Renal cortex interstitium (tissue), 11 donors: ENCODE measurements around the gene MEI1. TPM values are rescaled to one million over a fixed set of nuclear protein-coding genes. Genes with fewer than 3 reads are reported as not detected.

Experiments used
- DNase-seq, 11 donors: peaks; one replicate each; pipeline ENCODE4 v3.0.0-alpha.2; 2013; ENCODE audit warnings: low read depth in 9 of 11, low spot score in 4 of 11; ENCODE audit errors: extremely low read depth in 1 of 11
- polyA plus RNA-seq, 3 donors: library from polyadenylated mRNA; unstranded; fragments of 120-200 nt; gene quantifications; one replicate each; pipeline ENCODE4 v1.2.1, GENCODE V29; 2013; ENCODE audit not compliant: insufficient read length in 3 of 3

MEI1 gene
- polyA plus RNA-seq, 3 donors: 2.2 to 2.6 (median 2.5) TPM

- no peak for DNase-seq
Measured at GRCh38 chr22:41847300-41847699, 148.0 kb downstream of the MEI1 start.

GRCh38 chr22:41848468-41848867 lies 149.2 kb downstream of the MEI1 start:
- no peak for DNase-seq

Other genes starting within 250 kb of the MEI1 start
- 10 to 100 TPM; 43.9 to 57.0 (median 47.4) TPM for gene PHF5A, start 230.8 kb upstream of the MEI1 start, polyA plus RNA-seq
- 100 to 1,000 TPM; 119 to 147 (median 145) TPM for gene ACO2, start 230.4 kb upstream of the MEI1 start, polyA plus RNA-seq
- gene POLR3H, start 155.0 kb upstream of the MEI1 start, polyA plus RNA-seq: 10 to 100 TPM; 26.9 to 34.1 (median 30.4) TPM
- 1 to 10 TPM; 5.0 to 8.6 (median 8.4) TPM for gene CSDC2, start 138.5 kb upstream of the MEI1 start, polyA plus RNA-seq
- 10 to 100 TPM; 50.7 to 63.0 (median 57.8) TPM for gene PMM1, start 109.7 kb upstream of the MEI1 start, polyA plus RNA-seq
- gene DESI1, start 78.5 kb upstream of the MEI1 start, polyA plus RNA-seq: 10 to 100 TPM; 25.0 to 33.6 (median 26.7) TPM
- gene XRCC6, start 78.2 kb upstream of the MEI1 start, polyA plus RNA-seq: 100 to 1,000 TPM; 360 to 429 (median 389) TPM
- 100 to 1,000 TPM; 129 to 161 (median 151) TPM for gene SNU13, start 10.6 kb upstream of the MEI1 start, polyA plus RNA-seq
- gene CCDC134, start 101.2 kb downstream of the MEI1 start, polyA plus RNA-seq: 10 to 100 TPM in 1 of 3 donors, 1 to 10 TPM in 2; 7.0 to 11.2 (median 9.1) TPM
- 100 to 1,000 TPM; 102 to 103 (median 102) TPM for gene SREBF2, start 133.6 kb downstream of the MEI1 start, polyA plus RNA-seq
- gene SHISA8, start 215.6 kb downstream of the MEI1 start, polyA plus RNA-seq: 1 to 10 TPM in 2 of 3 donors, under 1 TPM in 1; 0.36 to 1.3 (median 1.0) TPM
- 1 to 10 TPM; 1.8 to 3.4 (median 1.8) TPM for gene TNFRSF13C, start 227.3 kb downstream of the MEI1 start, polyA plus RNA-seq
- 10 to 100 TPM; 10.9 to 17.7 (median 13.7) TPM for gene CENPM, start 247.6 kb downstream of the MEI1 start, polyA plus RNA-seq